GM12891 (cell line): ENCODE results near the gene ZNF236.

ENCODE experiments used
- POLR2A ChIP-seq: IDR thresholded peaks from 2 replicates; pipeline ENCODE4 v1.6.1; 2011; ENCODE audit warnings: low read depth, low read length, control low read depth
- POLR2AphosphoS5 ChIP-seq: IDR thresholded peaks from 2 replicates; pipeline ENCODE4 v1.6.1; 2011; ENCODE audit warnings: low read depth, low read length, control low read depth
- SPI1 ChIP-seq: IDR thresholded peaks from 2 replicates; pipeline ENCODE4 v1.6.1; 2011; ENCODE audit warnings: low read depth, low read length, control low read depth
- TAF1 ChIP-seq: IDR thresholded peaks from 2 replicates; pipeline ENCODE4 v1.6.1; 2011; ENCODE audit warnings: low read depth, low read length, control low read depth

- TF ChIP-seq POLR2A (no peak), SPI1 (no peak), POLR2AphosphoS5 (no peak), TAF1 (no peak)
These were observed 118.9 kb downstream of the ZNF236 start for GRCh38 chr18:76941284-76941683.
